Tibial nerve (tissue), 4 donors: ENCODE measurements around the gene PKNOX2.

Source experiments
- EP300 ChIP-seq, 2 donors: sonication (generic); formaldehyde crosslinking; IDR thresholded peaks; one replicate each; pipeline ENCODE4 v1.6.1; 2017; ENCODE audit warnings: antibody characterized with exemption in 2 of 2, mild to moderate bottlenecking in 1 of 2
- POLR2A ChIP-seq, 2 donors: fragments of 450-650 bp; IDR thresholded peaks; one replicate each; pipeline ENCODE4 v1.6.1; 2017; ENCODE audit warnings: antibody characterized with exemption in 2 of 2, mild to moderate bottlenecking in 2 of 2, moderate library complexity in 2 of 2
- TF ChIP-seq, protein P1 (sequence below), 5 experiments: fragments of 200-600 bp in 3 of 5; fragments of 450-650 bp in 2 of 5; sonication (generic) in 3 of 5; IDR thresholded peaks; one replicate each; pipeline ENCODE4 v1.5.1; 2016 to 2019; ENCODE audit warnings: antibody characterized with exemption in 5 of 5, mild to moderate bottlenecking in 3 of 5, moderate library complexity in 2 of 5

DNA sequence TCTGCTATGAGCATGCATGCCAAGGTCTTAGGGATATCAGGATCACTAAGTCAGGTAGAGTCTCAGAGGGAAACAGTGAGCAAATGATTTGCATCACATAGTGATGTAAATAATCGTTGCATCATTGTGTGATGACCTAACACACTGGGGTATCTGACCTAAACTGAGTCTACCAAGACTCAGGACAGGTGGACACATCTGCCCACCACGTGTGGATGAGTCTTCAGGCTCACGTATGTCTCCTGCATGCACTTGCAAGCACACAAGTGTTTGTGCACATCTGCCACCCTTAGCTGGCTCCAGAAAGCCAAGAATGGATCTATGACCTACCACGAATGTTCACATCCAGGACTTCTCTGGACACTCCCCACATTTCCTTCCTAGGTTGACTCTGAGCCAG lies 220.3 kb downstream of the PKNOX2 start:
- TF ChIP-seq, protein P1, sequence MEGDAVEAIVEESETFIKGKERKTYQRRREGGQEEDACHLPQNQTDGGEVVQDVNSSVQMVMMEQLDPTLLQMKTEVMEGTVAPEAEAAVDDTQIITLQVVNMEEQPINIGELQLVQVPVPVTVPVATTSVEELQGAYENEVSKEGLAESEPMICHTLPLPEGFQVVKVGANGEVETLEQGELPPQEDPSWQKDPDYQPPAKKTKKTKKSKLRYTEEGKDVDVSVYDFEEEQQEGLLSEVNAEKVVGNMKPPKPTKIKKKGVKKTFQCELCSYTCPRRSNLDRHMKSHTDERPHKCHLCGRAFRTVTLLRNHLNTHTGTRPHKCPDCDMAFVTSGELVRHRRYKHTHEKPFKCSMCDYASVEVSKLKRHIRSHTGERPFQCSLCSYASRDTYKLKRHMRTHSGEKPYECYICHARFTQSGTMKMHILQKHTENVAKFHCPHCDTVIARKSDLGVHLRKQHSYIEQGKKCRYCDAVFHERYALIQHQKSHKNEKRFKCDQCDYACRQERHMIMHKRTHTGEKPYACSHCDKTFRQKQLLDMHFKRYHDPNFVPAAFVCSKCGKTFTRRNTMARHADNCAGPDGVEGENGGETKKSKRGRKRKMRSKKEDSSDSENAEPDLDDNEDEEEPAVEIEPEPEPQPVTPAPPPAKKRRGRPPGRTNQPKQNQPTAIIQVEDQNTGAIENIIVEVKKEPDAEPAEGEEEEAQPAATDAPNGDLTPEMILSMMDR (IDR thresholded peaks at IDR 0.05): no peak
- TF ChIP-seq POLR2A (IDR thresholded peaks at IDR 0.05) (no peak), EP300 (IDR thresholded peaks at IDR 0.05) (no peak)
